Spleen (tissue), 3 donors: ENCODE data around the gene LRIG3.

Source experiments
- POLR2A ChIP-seq, 3 donors: fragments of 450-650 bp; IDR thresholded peaks; one replicate each; pipeline ENCODE4 v1.5.1; 2017; ENCODE audit warnings: antibody characterized with exemption in 3 of 3, mild to moderate bottlenecking in 1 of 3
- POLR2AphosphoS5 ChIP-seq, 3 donors: sonication (generic); formaldehyde crosslinking; IDR thresholded peaks; one replicate each; pipeline ENCODE4 v1.5.1; 2017; ENCODE audit warnings: antibody characterized with exemption in 3 of 3

DNA sequence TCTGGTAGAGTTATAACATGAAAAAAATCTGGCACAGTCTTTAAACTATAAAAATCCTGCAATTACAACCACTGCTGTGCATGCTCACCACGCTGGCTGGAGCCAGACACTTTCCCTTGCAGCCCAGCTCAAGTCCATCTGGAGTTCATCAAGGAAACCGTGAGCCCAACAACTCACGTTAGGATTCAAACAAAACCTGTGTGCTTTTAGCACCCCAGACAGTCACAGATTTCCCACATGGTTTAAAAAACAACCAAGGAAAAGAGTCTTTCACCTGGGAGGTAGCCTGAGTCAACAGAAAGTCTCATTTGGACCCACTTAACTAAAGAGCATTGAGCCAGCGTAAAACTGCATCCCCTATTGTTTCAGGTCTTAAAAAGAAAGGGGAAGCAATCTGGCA lies 4.7 kb downstream of the LRIG3 start:
- TF ChIP-seq POLR2A (IDR thresholded peaks at IDR 0.05) (no peak), POLR2AphosphoS5 (IDR thresholded peaks at IDR 0.05) (no peak)
